Duodenal mucosa (tissue), 2 donors: Measurements from ENCODE around the gene MUTYH.

Experiments used
- H3K27ac ChIP-seq: one replicate; pipeline ENCODE4 v1.7.0; 2013; ENCODE audit warnings: low read depth, low read length
- H3K27me3 ChIP-seq, 2 donors: one replicate each; pipeline ENCODE4 v1.7.0; 2013; ENCODE audit warnings: low read length in 2 of 2, control low read depth in 1 of 2; ENCODE audit not compliant: insufficient read depth in 2 of 2, control insufficient read depth in 1 of 2
- H3K36me3 ChIP-seq, 2 donors: one replicate each; pipeline ENCODE4 v1.7.0; 2013; ENCODE audit warnings: low read length in 2 of 2, control low read depth in 1 of 2; ENCODE audit not compliant: insufficient read depth in 2 of 2, control insufficient read depth in 1 of 2
- H3K4me1 ChIP-seq, 2 donors: one replicate each; pipeline ENCODE4 v1.7.0; 2013; ENCODE audit warnings: low read length in 2 of 2, control low read depth in 1 of 2; ENCODE audit not compliant: insufficient read depth in 2 of 2, control insufficient read depth in 1 of 2
- H3K4me3 ChIP-seq, 2 donors: one replicate each; pipeline ENCODE4 v1.7.0; 2013; ENCODE audit warnings: low read length in 2 of 2, low read depth in 1 of 2
- H3K9ac ChIP-seq, 2 donors: one replicate each; pipeline ENCODE4 v1.7.0; 2013; ENCODE audit warnings: low read length in 2 of 2, low read depth in 1 of 2
- H3K9me3 ChIP-seq, 2 donors: one replicate each; pipeline ENCODE4 v1.7.0; 2013; ENCODE audit warnings: low read length in 2 of 2, control low read depth in 1 of 2; ENCODE audit not compliant: control insufficient read depth in 1 of 2

MUTYH gene

GRCh38 chr1:45282351-45282750 lies 57.9 kb downstream of the MUTYH start:
- Histone ChIP-seq H3K9me3 (no peaks in the 10 kb centered on the region), H3K9ac (no peak overlapping the region), H3K4me3 (no peak overlapping the region), H3K27me3 (no peaks in the 10 kb centered on the region), H3K4me1 (no peaks in the 10 kb centered on the region), H3K27ac (no peak overlapping the region), H3K36me3 (no peaks in the 10 kb centered on the region)
